Stomach smooth muscle (tissue), 2 donors: ENCODE data around the gene ARSG.
"Not testable (repeated sequence)": the region's sequence is repeated elsewhere in the genome, so short reads cannot be mapped to it uniquely, and the experiment has no call there.

Source experiments
- H3K27ac ChIP-seq: one replicate; pipeline ENCODE4 v1.7.0; 2013; ENCODE audit warnings: mild to moderate bottlenecking, low read length, inconsistent platforms
- H3K27me3 ChIP-seq, 2 donors: one replicate each; pipeline ENCODE4 v1.7.0; 2013; ENCODE audit warnings: low read length in 2 of 2; ENCODE audit not compliant: insufficient read depth in 2 of 2, control insufficient read depth in 1 of 2
- H3K36me3 ChIP-seq, 2 donors: one replicate each; pipeline ENCODE4 v1.7.0; 2013; ENCODE audit warnings: low read length in 2 of 2; ENCODE audit not compliant: control insufficient read depth in 2 of 2, insufficient read depth in 2 of 2
- H3K4me1 ChIP-seq: one replicate; pipeline ENCODE4 v1.7.0; 2013; ENCODE audit warnings: low read length; ENCODE audit not compliant: control insufficient read depth, insufficient read depth
- H3K4me3 ChIP-seq, 2 donors: one replicate each; pipeline ENCODE4 v1.7.0; 2013; ENCODE audit warnings: low read length in 2 of 2
- H3K9ac ChIP-seq, 2 donors: one replicate each; pipeline ENCODE4 v1.7.0; 2013; ENCODE audit warnings: low read length in 2 of 2, mild to moderate bottlenecking in 1 of 2
- H3K9me3 ChIP-seq, 2 donors: one replicate each; pipeline ENCODE4 v1.7.0; 2013; ENCODE audit warnings: low read length in 2 of 2; ENCODE audit not compliant: control insufficient read depth in 2 of 2
- donor health status: healthy.
- donor health status: Pancreatic carcinoma.

ARSG gene

GRCh38 chr17:68352671-68353070, 61.4 kb downstream of the ARSG start:
- not testable (repeated sequence) for H3K36me3 ChIP-seq, H3K9ac ChIP-seq, H3K27ac ChIP-seq, H3K27me3 ChIP-seq, H3K4me1 ChIP-seq, H3K4me3 ChIP-seq, H3K9me3 ChIP-seq

- Histone ChIP-seq H3K4me1 (no peaks in the 10 kb centered on the region), H3K27ac (no peak overlapping the region), H3K9me3 (no peaks in the 10 kb centered on the region), H3K4me3 (no peak overlapping the region), H3K27me3 (no peaks in the 10 kb centered on the region), H3K36me3 (peaks cover 0 to 6% of the 10 kb centered on the region in 2 donors), H3K9ac (no peak overlapping the region)
Measured at GRCh38 chr17:68353111-68353521, 61.8 kb downstream of the ARSG start.

DNA sequence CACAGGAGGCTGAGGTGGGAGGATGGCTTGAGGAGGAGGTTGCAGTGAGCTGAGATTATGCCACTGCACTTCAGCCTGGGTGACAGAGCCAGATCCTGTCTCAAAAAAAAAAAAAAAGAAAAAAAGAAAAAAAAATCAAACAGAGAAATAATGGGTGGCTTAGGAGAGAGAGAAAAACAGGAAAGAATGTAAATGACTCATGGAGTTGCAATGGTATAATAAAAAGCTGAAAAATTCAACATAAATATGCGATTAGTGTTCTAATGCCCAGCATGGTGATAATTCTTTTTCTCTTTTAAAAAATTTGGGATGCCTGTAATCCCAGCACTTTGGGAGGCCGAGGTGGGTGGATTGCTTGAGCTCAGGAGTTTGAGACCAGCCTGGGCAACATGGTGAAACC, 63.0 kb downstream of the ARSG start:
- H3K9ac ChIP-seq, H3K36me3 ChIP-seq, H3K27ac ChIP-seq, H3K9me3 ChIP-seq, H3K4me3 ChIP-seq, H3K4me1 ChIP-seq, H3K27me3 ChIP-seq: not testable (repeated sequence)

DNA sequence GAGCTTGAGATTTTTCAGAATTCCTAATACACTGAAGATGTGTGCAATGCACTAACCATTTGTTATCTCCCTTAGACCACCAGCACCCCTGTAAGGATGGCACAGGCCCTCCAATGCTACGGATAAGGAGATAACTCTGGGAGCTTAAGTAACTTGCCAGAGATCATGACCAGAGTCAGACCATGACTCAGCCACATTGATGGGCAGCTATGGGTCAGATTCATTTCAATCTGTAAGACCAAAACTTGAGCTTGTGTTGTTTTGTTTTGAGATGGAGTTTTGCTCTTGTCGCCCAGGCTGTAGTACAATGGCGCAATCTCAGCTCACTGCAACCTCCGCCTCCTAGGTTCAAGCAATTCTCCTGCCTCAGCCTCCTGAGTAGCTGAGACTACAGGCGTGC, 63.8 kb downstream of the ARSG start:
- H3K27ac ChIP-seq, H3K4me3 ChIP-seq, H3K27me3 ChIP-seq, H3K9me3 ChIP-seq, H3K36me3 ChIP-seq, H3K4me1 ChIP-seq, H3K9ac ChIP-seq: not testable (repeated sequence)

GRCh38 chr17:68356520-68356919, 65.2 kb downstream of the ARSG start:
- Histone ChIP-seq H3K27me3 (no peaks in the 10 kb centered on the region), H3K27ac (no peak overlapping the region), H3K4me1 (no peaks in the 10 kb centered on the region), H3K4me3 (no peak overlapping the region), H3K9me3 (no peaks in the 10 kb centered on the region), H3K36me3 (peaks cover 0 to 6% of the 10 kb centered on the region in 2 donors), H3K9ac (no peak overlapping the region)

DNA sequence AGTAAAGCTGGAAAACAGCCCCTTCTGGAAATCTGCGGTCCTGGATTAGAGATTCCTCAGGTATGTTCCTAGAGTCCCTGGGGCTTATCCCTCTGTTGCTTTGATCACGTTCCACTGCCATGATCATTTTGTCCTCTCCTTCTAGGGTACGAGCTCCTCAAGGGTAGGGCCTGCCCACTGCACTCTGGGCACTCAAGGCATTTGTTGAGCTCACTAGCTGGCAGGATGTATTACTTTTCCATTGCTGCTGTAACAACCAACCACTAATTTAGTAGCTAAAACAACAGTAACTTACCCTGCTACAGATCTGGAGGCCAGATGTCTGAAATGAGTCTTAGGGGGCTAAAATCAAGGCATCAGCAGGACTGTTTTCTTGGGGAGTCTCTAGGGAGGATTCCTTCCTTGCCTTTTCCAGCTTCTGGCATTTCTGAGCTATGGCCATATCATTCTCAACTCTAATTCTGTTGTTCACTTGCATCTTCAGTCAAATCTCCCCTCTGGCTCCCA, 65.7 kb downstream of the ARSG start:
- H3K27ac ChIP-seq: no peak overlapping the region
- H3K27me3 ChIP-seq: no peaks in the 10 kb centered on the region
- no peaks in the 10 kb centered on the region for H3K9me3 ChIP-seq
- H3K4me1 ChIP-seq: no peaks in the 10 kb centered on the region
- H3K4me3 ChIP-seq: no peak overlapping the region
- peaks cover 0 to 6% of the 10 kb centered on the region in 2 donors for H3K36me3 ChIP-seq
- H3K9ac ChIP-seq: no peak overlapping the region

DNA sequence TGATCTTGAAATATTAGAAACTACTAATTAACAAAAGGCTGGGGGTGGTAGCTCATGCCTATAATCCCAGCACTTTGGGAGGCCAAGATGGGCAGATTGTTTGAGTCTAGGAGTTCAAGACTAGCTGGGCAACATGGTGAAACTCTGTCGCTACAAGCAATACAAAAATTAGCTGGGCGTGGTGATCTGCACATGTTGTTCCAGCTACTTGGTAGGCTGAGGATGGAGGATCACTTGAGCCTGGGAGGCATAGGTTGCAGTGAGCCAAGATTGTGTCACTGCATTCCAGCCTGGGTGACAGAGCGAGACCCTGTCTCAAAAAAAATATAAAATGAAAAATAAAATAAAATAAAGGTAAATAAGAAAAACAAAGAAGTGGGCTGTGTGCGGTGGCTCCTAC, 66.6 kb downstream of the ARSG start:
- Histone ChIP-seq H3K9me3 (no peaks in the 10 kb centered on the region), H3K9ac (no peak overlapping the region), H3K4me1 (no peaks in the 10 kb centered on the region), H3K27me3 (no peaks in the 10 kb centered on the region), H3K4me3 (no peak overlapping the region), H3K36me3 (peaks cover 0 to 6% of the 10 kb centered on the region in 2 donors), H3K27ac (no peak overlapping the region)

- Histone ChIP-seq H3K9me3 (no peaks in the 10 kb centered on the region), H3K27ac (no peak overlapping the region), H3K4me3 (no peak overlapping the region), H3K36me3 (peaks cover 0 to 6% of the 10 kb centered on the region in 2 donors), H3K27me3 (no peaks in the 10 kb centered on the region), H3K4me1 (no peaks in the 10 kb centered on the region), H3K9ac (no peak overlapping the region)
Measured at GRCh38 chr17:68359791-68360535, 68.7 kb downstream of the ARSG start.

GRCh38 chr17:68365469-68365868, 74.2 kb downstream of the ARSG start:
- Histone ChIP-seq H3K4me3 (no peak overlapping the region), H3K4me1 (no peaks in the 10 kb centered on the region), H3K27ac (no peak overlapping the region), H3K9ac (no peak overlapping the region), H3K27me3 (no peaks in the 10 kb centered on the region), H3K9me3 (no peaks in the 10 kb centered on the region), H3K36me3 (no peaks in the 10 kb centered on the region)

DNA sequence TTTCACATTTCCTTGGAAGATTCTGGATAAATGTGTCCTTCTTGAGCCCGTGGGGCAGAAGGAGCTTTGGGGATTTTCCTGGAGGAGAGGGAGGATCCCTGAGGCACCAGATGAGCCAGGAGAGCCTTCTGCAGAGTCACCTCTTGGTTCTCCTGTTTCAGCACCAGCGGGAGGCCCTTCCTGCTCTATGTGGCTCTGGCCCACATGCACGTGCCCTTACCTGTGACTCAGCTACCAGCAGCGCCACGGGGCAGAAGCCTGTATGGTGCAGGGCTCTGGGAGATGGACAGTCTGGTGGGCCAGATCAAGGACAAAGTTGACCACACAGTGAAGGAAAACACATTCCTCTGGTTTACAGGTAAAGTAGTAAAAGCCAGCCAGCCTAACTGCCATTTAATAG, 77.1 kb downstream of the ARSG start:
- Histone ChIP-seq H3K9ac (no peak overlapping the region), H3K4me1 (no peaks in the 10 kb centered on the region), H3K27ac (no peak overlapping the region), H3K4me3 (no peak overlapping the region), H3K36me3 (no peaks in the 10 kb centered on the region), H3K27me3 (no peaks in the 10 kb centered on the region), H3K9me3 (no peaks in the 10 kb centered on the region)

GRCh38 chr17:68375566-68375965, 84.3 kb downstream of the ARSG start:
- no peak overlapping the region for H3K9ac ChIP-seq
- H3K27me3 ChIP-seq: no peaks in the 10 kb centered on the region
- no peak overlapping the region for H3K4me3 ChIP-seq
- no peaks in the 10 kb centered on the region for H3K36me3 ChIP-seq
- H3K27ac ChIP-seq: no peak overlapping the region
- H3K9me3 ChIP-seq: no peaks in the 10 kb centered on the region
- H3K4me1 ChIP-seq: peaks cover 11% of the 10 kb centered on the region
